ENCODE data around the gene VPS35L.

The VPS35L gene

DNA sequence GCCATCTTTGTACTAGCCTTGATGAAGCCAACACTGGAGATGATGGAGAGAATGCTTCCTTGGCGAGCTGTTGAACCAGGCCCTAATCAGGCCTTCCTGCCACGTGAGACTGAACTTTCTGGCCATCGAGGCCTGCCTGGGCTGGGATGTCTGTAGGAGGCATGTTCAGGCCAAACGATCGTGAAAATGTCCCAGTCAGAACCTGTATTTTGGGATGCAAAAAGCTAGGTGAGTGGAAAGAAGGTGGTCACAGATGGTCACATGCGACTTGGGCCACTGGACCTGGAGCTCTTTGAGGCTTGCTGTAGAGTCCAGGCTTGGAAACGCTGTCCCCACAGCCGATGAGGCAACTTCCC, 149.6 kb downstream of the VPS35L start:
- no peak for DNase-seq (ENCODE audit: low read depth)
- H3K4me3 ChIP-seq (ENCODE audit: low read depth, low read length) = no peak overlapping the region
- TF ChIP-seq, protein P1, sequence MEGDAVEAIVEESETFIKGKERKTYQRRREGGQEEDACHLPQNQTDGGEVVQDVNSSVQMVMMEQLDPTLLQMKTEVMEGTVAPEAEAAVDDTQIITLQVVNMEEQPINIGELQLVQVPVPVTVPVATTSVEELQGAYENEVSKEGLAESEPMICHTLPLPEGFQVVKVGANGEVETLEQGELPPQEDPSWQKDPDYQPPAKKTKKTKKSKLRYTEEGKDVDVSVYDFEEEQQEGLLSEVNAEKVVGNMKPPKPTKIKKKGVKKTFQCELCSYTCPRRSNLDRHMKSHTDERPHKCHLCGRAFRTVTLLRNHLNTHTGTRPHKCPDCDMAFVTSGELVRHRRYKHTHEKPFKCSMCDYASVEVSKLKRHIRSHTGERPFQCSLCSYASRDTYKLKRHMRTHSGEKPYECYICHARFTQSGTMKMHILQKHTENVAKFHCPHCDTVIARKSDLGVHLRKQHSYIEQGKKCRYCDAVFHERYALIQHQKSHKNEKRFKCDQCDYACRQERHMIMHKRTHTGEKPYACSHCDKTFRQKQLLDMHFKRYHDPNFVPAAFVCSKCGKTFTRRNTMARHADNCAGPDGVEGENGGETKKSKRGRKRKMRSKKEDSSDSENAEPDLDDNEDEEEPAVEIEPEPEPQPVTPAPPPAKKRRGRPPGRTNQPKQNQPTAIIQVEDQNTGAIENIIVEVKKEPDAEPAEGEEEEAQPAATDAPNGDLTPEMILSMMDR (IDR thresholded peaks at IDR 0.05; ENCODE audit: low read depth, low read length, missing control alignments) = no peak
- in situ Hi-C loops (cut with HindIII; ENCODE audit: low sequenced_read_pairs) = no loop called here

DNA sequence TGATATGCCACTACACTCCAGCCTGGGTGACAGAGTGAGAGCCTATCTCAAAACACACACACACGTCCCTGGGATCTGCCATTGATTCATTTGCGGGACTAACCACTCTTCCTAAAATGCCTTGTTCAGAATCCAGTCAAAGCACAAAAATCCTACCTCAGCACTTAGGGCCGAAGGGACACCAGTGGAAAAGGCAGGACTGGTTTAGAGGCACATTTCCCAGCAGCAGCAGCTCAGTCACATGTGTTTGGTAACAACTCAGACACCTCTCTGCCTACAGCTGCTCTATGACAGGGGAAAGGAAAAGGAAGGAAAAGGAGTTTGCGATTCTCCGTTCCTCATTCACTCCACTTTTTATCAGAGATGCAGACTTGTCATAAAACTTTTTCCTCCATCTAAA, 150.3 kb downstream of the VPS35L start:
- TF ChIP-seq, protein P1 (IDR thresholded peaks at IDR 0.05; ENCODE audit: low read depth, low read length, missing control alignments) = no peak
- H3K4me3 ChIP-seq (ENCODE audit: low read depth, low read length) = no peak overlapping the region
- in situ Hi-C loops (cut with HindIII; ENCODE audit: low sequenced_read_pairs) = no loop called here
- no peak for DNase-seq (ENCODE audit: low read depth)

DNA sequence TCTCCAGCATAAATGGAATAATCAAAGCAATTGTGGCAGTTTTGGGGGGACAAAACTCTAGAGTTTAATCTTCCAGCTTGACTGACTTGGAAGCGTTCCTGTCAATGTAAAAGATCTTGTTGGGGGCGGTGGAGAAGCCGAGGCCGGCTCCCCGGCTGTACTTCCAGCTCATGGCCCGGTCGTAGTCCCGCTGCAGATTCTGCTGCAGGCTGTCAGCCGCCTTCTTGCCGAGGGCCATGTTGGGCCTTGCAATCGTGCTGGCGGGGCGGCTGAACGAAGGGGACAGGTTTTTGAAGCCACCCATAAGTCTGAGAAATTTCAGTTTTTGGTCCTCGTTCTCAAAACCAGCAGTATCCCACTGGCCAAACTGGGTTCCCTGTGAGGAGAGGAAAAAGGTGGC, 151.3 kb downstream of the VPS35L start:
- TF ChIP-seq, protein P1 (IDR thresholded peaks at IDR 0.05; ENCODE audit: low read depth, low read length, missing control alignments) = no peak
- no peak for DNase-seq (ENCODE audit: low read depth)
- in situ Hi-C loops (cut with HindIII; ENCODE audit: low sequenced_read_pairs) = no loop called here
- H3K4me3 ChIP-seq (ENCODE audit: low read depth, low read length) = no peak overlapping the region

DNA sequence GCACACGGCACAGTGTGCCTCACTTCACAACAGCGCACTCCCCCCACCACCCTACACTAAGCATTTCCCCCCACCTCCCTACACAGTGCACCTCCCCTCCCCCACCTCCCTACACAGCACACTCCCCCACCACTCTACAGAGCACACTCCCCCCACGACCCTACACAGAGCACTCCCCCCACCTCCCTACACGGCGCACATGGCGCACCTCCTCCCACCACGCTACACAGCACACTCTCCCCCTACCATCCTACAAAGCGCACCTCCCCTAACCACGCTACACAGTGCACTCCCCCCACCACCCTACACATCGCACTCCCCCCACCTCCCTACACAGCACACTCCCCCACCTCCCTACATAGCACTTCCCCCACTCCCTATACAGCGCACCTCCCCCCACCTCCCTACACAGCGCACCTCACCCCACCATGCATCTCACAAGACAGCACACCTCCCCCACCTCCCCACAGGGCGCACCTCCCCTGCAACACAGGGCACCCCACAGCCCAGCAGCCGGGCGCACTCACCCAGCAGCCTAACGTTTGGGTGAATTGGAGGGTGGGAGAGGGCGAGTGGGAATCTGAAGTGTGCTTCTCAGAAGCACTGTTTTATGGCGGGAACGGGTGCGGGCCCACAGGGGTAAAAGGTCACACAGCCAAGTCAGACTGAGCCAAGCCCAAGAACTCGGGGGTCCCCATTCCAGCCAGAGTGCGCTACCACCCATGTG, 152.2 kb downstream of the VPS35L start:
- DNase-seq (ENCODE audit: low read depth) = no peak
- H3K4me3 ChIP-seq (ENCODE audit: low read depth, low read length) = no peak overlapping the region
- TF ChIP-seq, protein P1 (IDR thresholded peaks at IDR 0.05; ENCODE audit: low read depth, low read length, missing control alignments) = no peak
- in situ Hi-C loops (cut with HindIII; ENCODE audit: low sequenced_read_pairs) = no loop called here

- no peak for DNase-seq (ENCODE audit: low read depth)
- in situ Hi-C loops (cut with HindIII; ENCODE audit: low sequenced_read_pairs) = no loop called here
- H3K4me3 ChIP-seq (ENCODE audit: low read depth, low read length) = no peak overlapping the region
- TF ChIP-seq, protein P1 (IDR thresholded peaks at IDR 0.05; ENCODE audit: low read depth, low read length, missing control alignments) = no peak
These were observed 153.0 kb downstream of the VPS35L start for GRCh38 chr16:19708296-19709205.

GRCh38 chr16:19709381-19710136, 154.1 kb downstream of the VPS35L start:
- TF ChIP-seq, protein P1 (IDR thresholded peaks at IDR 0.05; ENCODE audit: low read depth, low read length, missing control alignments) = no peak
- DNase-seq (ENCODE audit: low read depth) = no peak
- no peak overlapping the region for H3K4me3 ChIP-seq (ENCODE audit: low read depth, low read length)
- in situ Hi-C loops (cut with HindIII; ENCODE audit: low sequenced_read_pairs) = no loop called here
